Stimulated activated CD4-positive, alpha-beta T cell treated with anti-CD3 and anti-CD28 coated beads, Interleukin-2, amount 100 ng/mL, for 4 hours (primary cell): Measurements from ENCODE around the gene SMARCE1.
"Not testable (repeated sequence)": the region's sequence is repeated elsewhere in the genome, so short reads cannot be mapped to it uniquely, and the experiment has no call there.

ENCODE experiments used
- DNase-seq: peaks from one replicate; pipeline ENCODE4 v3.0.0-alpha.2; 2020; ENCODE audit warnings: low read depth

The SMARCE1 gene

GRCh38 chr17:40610359-40610758 is 37.3 kb downstream of the SMARCE1 start:
- no peak for DNase-seq

- no peak for DNase-seq
Measured at GRCh38 chr17:40608061-40608581, 39.5 kb downstream of the SMARCE1 start.

GRCh38 chr17:40607641-40608040 is 40.0 kb downstream of the SMARCE1 start:
- no peak for DNase-seq

- no peak for DNase-seq
Measured at GRCh38 chr17:40606548-40607353, 40.9 kb downstream of the SMARCE1 start.

GRCh38 chr17:40605306-40605705 is 42.3 kb downstream of the SMARCE1 start:
- DNase-seq = peak; percentile 73

GRCh38 chr17:40604327-40605080 is 43.1 kb downstream of the SMARCE1 start:
- no peak for DNase-seq

GRCh38 chr17:40602445-40603443 is 44.9 kb downstream of the SMARCE1 start:
- DNase-seq = no peak

- no peak for DNase-seq
Measured at GRCh38 chr17:40600486-40601046, 47.1 kb downstream of the SMARCE1 start.

- no peak for DNase-seq
Measured at GRCh38 chr17:40599468-40599763, 48.2 kb downstream of the SMARCE1 start.

GRCh38 chr17:40598619-40599467 is 48.8 kb downstream of the SMARCE1 start:
- DNase-seq = peak; percentile 84

GRCh38 chr17:40598301-40598618 is 49.4 kb downstream of the SMARCE1 start:
- DNase-seq = no peak

GRCh38 chr17:40597556-40598300 is 49.9 kb downstream of the SMARCE1 start:
- DNase-seq = no peak

GRCh38 chr17:40597156-40597555 is 50.5 kb downstream of the SMARCE1 start:
- no peak for DNase-seq

- no peak for DNase-seq
Measured at GRCh38 chr17:40596261-40596919, 51.2 kb downstream of the SMARCE1 start.

- no peak for DNase-seq
Measured at GRCh38 chr17:40590742-40591141, 56.9 kb downstream of the SMARCE1 start.

- DNase-seq = no peak
Measured at GRCh38 chr17:40588552-40588951, 59.1 kb downstream of the SMARCE1 start.

- not testable (repeated sequence) for DNase-seq
Measured at GRCh38 chr17:40586264-40586663, 61.4 kb downstream of the SMARCE1 start.

- DNase-seq = not testable (repeated sequence)
Measured at GRCh38 chr17:40584950-40585349, 62.7 kb downstream of the SMARCE1 start.

GRCh38 chr17:40582328-40582901 is 65.2 kb downstream of the SMARCE1 start:
- DNase-seq = no peak
